ENCODE measurements around the gene PNPLA3. TPM values are rescaled to one million over a fixed set of nuclear protein-coding genes. Genes with fewer than 3 reads are reported as not detected.

PNPLA3 gene
- total RNA-seq, 1 donor from 2014 or later: 2.5 TPM

DNA sequence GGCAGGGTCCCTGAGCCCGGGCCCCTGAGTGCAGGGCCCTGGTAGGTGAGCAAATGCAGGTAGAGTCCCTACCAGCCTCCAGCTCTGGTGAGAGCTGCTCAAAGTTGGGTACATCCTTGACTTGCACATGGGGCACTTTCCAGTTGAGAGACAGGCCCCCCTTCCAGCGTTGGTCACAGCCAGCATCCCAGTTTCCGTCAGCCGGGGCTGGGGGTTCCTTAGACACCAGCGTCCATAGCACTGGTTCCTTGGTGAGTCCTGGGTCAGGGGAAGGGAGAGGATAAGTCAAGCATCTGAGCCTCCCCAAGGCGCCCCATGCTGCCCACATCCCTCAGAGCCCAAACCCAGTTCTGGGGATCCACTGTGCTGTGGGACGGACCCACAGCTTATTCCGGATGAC is 37.4 kb upstream of the PNPLA3 start:
- TF ChIP-seq, protein P1, sequence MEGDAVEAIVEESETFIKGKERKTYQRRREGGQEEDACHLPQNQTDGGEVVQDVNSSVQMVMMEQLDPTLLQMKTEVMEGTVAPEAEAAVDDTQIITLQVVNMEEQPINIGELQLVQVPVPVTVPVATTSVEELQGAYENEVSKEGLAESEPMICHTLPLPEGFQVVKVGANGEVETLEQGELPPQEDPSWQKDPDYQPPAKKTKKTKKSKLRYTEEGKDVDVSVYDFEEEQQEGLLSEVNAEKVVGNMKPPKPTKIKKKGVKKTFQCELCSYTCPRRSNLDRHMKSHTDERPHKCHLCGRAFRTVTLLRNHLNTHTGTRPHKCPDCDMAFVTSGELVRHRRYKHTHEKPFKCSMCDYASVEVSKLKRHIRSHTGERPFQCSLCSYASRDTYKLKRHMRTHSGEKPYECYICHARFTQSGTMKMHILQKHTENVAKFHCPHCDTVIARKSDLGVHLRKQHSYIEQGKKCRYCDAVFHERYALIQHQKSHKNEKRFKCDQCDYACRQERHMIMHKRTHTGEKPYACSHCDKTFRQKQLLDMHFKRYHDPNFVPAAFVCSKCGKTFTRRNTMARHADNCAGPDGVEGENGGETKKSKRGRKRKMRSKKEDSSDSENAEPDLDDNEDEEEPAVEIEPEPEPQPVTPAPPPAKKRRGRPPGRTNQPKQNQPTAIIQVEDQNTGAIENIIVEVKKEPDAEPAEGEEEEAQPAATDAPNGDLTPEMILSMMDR (IDR thresholded peaks at IDR 0.05): no peak
- peaks cover 1% of the 10 kb centered on the region for H3K36me3 Mint-ChIP-seq (ENCODE audit: low read depth)
- peaks cover under 1% of the 10 kb centered on the region for H3K4me1 Mint-ChIP-seq (ENCODE audit: low read depth)
- no peaks in the 10 kb centered on the region for H3K9me3 Mint-ChIP-seq (ENCODE audit: low read depth)
- H3K4me3 Mint-ChIP-seq (ENCODE audit: unreplicated experiment): no peak overlapping the region
- DNase-seq (ENCODE audit: low spot score): peak; percentile 69
- H3K27me3 Mint-ChIP-seq (ENCODE audit: low read depth): peaks cover 44% of the 10 kb centered on the region
- no peak overlapping the region for H3K27ac Mint-ChIP-seq (ENCODE audit: unreplicated experiment)

- H3K36me3 Mint-ChIP-seq (ENCODE audit: low read depth): peaks cover 1% of the 10 kb centered on the region
- TF ChIP-seq, protein P1 (IDR thresholded peaks at IDR 0.05): no peak
- DNase-seq (ENCODE audit: low spot score): peak; percentile 74
- H3K27ac Mint-ChIP-seq (ENCODE audit: unreplicated experiment): no peak overlapping the region
- no peak overlapping the region for H3K4me3 Mint-ChIP-seq (ENCODE audit: unreplicated experiment)
- H3K4me1 Mint-ChIP-seq (ENCODE audit: low read depth): peaks cover 3% of the 10 kb centered on the region
- peaks cover 52% of the 10 kb centered on the region for H3K27me3 Mint-ChIP-seq (ENCODE audit: low read depth)
- no peaks in the 10 kb centered on the region for H3K9me3 Mint-ChIP-seq (ENCODE audit: low read depth)
Observed at GRCh38 chr22:43887391-43887790, 36.2 kb upstream of the PNPLA3 start.

DNA sequence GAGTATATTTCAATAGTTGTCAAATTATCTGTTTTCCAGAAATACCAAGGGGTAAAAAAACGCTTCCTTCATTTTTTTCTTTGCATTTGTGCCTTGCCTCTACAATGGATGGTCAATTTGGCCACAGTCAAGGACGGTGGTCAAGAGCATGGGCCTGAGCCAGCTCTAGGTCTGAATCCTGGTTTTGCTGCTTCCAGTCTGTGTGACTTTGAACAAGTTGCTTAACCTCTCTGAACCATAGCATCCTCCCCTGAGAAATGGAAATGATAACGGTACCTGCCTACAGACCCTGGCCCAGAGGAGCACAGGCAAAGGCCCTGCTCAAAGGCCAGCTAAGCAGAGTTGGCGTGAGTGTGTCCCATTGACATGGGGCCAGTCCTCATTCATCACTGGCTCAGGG is 34.9 kb upstream of the PNPLA3 start:
- DNase-seq (ENCODE audit: low spot score): peak; percentile 14
- TF ChIP-seq, protein P1 (IDR thresholded peaks at IDR 0.05): no peak
- Mint-ChIP-seq H3K9me3 (ENCODE audit: low read depth) (no peaks in the 10 kb centered on the region), H3K27me3 (ENCODE audit: low read depth) (peaks cover 53% of the 10 kb centered on the region), H3K27ac (ENCODE audit: unreplicated experiment) (no peak overlapping the region), H3K36me3 (ENCODE audit: low read depth) (no peaks in the 10 kb centered on the region), H3K4me3 (ENCODE audit: unreplicated experiment) (no peak overlapping the region), H3K4me1 (ENCODE audit: low read depth) (peaks cover 3% of the 10 kb centered on the region)

- Mint-ChIP-seq H3K9me3 (ENCODE audit: low read depth) (no peaks in the 10 kb centered on the region), H3K27me3 (ENCODE audit: low read depth) (peaks cover 59% of the 10 kb centered on the region), H3K4me1 (ENCODE audit: low read depth) (peaks cover 3% of the 10 kb centered on the region), H3K4me3 (ENCODE audit: unreplicated experiment) (no peak overlapping the region), H3K27ac (ENCODE audit: unreplicated experiment) (no peak overlapping the region), H3K36me3 (ENCODE audit: low read depth) (no peaks in the 10 kb centered on the region)
- TF ChIP-seq, protein P1 (IDR thresholded peaks at IDR 0.05): no peak
- peak; percentile 70 for DNase-seq (ENCODE audit: low spot score)
Observed at GRCh38 chr22:43889201-43889859, 34.3 kb upstream of the PNPLA3 start.

- peaks cover 3% of the 10 kb centered on the region for H3K4me1 Mint-ChIP-seq (ENCODE audit: low read depth)
- H3K36me3 Mint-ChIP-seq (ENCODE audit: low read depth): no peaks in the 10 kb centered on the region
- DNase-seq (ENCODE audit: low spot score): peak; percentile 59
- peaks cover 60% of the 10 kb centered on the region for H3K27me3 Mint-ChIP-seq (ENCODE audit: low read depth)
- no peaks in the 10 kb centered on the region for H3K9me3 Mint-ChIP-seq (ENCODE audit: low read depth)
- no peak overlapping the region for H3K4me3 Mint-ChIP-seq (ENCODE audit: unreplicated experiment)
- TF ChIP-seq, protein P1 (IDR thresholded peaks at IDR 0.05): peak; percentile 27
- no peak overlapping the region for H3K27ac Mint-ChIP-seq (ENCODE audit: unreplicated experiment)
Observed at GRCh38 chr22:43889860-43890253, 33.7 kb upstream of the PNPLA3 start.

Data from chondrocyte (in vitro differentiated cells).